Stimulated activated CD8-positive, alpha-beta memory T cell treated with anti-CD3 and anti-CD28 coated beads, Interleukin-15, amount 100 ng/mL, for 48 hours (primary cell): ENCODE measurements around the gene MSH2.

Experiments used
- DNase-seq, 2 donors: peaks; one replicate each; pipeline ENCODE4 v3.0.0-alpha.2; 2020; ENCODE audit warnings: low read depth in 2 of 2

Gene MSH2

DNA sequence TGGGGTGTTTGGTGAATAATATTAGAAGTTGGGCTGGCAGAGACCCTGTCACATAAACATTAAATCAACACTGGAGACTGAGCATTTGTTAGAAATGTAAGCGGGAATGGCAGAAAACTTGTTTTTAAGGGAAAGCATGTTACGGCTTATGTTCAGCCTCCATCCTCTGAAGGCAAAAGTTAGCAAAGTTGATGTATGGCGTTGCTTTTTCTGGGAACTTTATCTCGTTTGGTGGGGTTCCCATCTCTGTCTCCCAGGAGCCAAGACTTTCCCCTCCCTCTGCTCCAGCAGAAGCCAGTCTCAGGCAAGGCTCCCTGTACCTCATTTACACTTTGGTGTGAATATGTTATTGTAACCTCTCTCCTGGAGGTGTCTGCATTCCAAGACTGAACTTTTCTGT lies 105.1 kb downstream of the MSH2 start:
- DNase-seq, result no peak

DNA sequence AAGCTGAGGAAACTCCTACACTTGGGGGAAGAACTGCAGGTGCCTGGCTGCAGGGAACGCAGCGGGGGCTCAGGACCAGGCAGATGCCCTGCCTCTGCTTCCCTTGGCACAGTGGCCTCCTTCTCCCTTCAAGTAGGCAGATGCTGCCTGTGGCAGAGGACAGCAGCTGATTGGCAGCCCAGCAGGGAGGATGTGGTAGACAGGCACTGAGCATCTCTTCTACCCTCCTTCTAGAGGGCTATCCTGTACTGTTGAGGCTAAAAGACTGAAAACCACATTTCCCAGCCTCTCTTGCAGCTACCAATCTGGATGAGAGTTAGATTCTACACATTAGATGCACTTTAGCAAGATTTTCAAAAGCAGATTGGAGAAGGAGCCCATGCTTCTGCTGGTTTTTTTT lies 105.7 kb downstream of the MSH2 start:
- no peak for DNase-seq

DNA sequence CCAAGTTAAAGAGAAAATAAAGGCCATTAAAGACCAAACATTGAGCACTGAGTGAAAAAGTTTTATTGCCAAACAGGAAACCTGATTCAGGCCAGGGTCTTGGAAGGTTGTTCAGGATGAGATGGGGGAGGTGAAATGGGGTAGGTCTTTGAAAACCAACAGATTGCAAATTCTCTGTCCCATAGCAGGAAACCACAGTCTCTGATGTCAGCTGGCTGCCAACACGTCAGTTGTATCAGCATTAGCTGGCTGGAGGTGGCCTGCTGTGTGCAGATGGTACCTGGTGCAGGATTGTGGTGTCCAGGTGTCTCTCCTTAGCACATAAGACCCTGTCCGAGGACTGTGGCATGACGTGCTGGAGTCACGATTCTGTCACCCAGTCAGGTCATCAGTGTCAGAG lies 106.3 kb downstream of the MSH2 start:
- DNase-seq, result no peak

DNA sequence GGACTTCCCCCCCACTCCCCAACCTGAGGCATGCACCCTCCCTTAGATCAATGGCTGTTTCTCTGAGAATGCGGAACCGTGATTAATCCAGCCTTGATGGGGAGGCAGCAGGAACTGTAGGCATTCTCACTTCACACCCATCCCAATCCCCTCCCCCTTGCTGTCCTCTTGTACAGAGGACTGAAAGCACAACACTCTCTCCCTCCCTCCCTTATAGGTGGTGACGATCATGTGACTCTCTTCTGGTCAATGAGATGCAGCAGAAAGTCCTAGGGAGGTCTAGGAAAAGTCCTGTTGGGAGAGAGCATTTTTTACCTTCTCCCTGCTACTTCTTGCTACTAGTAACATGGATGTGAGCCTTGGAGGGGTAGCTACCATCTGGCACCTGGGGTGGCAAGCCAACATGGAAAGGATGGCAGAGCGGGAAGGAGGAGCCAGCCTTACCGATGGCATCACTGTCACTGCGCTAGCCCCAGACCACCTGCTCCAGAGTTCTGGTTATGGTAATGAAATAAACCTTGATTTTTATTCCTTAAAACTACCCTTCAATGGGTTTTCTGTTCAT lies 106.9 kb downstream of the MSH2 start:
- DNase-seq, result no peak

DNA sequence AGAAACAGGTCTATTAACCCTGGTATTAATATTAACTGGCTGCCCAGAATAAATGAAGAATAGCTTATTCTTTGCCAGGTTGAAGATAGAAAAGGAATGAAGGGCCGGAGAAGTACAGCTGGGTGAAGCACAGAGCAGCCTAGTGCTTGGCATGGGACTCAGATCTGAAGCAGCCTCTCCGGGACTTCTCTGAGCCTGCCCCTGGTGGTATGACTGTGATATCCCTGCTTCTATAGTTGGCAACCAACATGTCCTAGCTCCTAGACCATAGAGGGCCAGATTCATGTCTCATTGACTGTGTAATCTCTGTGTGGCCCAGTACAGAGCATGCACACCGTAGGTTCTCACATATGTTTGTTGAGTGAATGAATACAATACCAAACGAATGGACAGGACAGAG lies 107.8 kb downstream of the MSH2 start:
- DNase-seq, result no peak

DNA sequence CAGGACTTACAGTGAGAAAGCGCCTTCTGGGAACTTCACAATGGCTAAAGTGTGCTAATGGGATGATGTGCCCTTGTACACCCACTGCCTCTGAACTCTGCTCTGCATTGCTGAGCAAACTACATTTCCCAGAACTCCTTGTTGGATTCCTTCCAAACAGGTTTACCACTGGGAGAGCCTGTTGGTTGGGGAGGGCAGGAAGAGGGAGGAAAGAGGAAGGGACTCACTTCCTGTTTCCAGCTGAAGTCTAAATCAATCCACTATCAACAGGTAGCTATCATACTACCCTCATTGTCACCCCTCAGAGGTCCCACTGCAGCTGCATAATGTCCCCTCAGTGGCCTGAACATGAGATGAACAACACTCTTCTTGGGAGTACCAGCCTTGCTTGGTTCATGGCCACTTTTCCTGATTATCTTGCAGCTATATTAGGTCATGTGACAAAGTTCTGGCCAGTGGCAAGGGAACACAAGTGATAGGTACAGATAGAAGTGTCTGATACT lies 109.7 kb downstream of the MSH2 start:
- DNase-seq, result no peak

DNA sequence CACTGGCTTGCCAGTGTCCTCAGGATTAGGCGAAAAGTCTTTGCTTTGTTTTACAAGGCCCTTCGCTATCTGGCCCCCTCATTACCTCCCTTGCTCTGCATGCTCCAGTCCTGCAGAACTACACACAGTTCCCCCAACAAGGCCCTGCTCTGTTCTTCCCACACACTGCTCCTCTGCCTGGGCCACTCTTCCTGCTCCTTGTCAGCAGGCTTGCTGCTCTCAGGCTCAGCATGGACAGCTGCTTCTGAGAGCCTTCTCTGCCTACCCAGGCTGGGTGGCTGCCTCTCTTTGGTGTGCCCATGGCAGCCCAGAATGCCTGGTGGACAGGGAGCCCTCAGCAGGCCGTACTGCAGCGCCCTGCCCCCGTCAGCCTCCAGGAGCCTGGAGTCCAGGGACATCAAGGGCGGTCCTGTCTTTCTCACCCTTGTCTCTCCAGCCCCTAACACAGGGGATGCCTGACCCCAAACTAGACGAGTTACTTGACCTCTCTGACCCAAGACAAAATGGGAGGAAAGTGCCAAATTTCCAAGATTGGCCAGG lies 111.1 kb downstream of the MSH2 start:
- DNase-seq, result no peak

DNA sequence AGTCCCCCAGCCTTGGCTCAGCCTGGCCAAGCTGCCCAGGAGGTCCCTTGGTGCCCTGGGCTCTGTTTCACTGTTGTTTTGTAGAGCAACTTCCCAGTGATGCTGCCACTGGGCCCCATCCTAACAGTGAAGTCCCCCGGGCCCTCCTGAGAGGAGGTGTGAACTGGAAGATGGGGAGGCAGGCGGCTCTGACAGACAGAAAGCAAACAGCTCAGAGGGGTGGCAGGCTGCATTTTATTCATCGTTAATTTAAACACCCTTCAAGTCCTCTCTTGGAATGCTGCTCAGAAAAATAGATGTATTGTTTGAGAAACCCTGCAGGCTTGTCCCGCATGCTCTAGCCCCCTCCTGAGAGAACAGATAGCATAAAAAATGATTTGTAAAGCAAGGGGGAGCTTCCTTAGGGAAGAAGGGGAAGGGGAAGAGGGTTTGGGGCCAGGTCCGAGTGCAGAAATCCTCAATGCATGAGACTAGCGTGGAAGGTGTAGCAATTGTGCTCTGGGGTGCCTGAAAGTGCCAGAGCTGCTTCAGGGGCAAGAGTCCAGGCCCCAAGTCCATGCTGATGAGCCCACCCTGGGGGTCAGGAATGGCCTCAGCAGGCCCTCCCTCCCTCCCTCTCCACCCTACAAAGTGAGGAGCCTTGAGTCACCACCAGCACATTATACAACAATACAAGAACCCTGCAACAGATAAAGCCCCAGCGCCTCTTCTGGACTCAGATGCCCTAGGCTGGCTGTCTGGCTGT lies 113.6 kb downstream of the MSH2 start:
- no peak for DNase-seq

DNA sequence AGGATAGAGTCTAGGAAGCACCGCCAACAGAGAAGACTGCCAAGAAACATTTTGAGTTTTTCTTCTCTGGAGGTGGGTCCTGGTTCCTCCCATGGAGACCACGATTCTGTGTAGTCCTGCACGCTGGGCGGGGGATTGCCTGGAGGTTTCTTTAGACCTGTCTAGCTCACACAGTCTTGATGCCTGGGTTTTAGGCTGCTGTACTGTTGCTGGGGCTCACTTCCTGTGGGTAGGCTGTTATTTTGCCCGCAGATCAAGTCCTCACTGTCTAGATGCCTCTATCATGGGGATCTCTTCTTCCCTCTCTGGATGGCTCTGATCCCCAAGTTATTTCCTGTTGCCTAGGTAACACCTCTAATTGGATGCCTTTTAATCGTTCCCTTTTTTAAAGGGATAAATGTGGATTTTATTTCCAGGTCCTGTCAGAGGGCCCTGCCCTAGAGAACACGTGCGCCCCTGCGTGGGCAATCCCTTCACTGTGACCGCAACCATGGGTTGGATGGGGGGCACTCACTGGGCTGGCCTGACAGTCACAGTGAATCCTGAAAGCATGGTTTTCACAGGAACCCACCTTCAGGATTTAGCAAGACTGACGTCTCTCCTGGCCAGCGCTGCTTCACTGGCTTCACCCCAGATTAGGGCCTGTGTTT lies 115.7 kb downstream of the MSH2 start:
- DNase-seq, result no peak

DNA sequence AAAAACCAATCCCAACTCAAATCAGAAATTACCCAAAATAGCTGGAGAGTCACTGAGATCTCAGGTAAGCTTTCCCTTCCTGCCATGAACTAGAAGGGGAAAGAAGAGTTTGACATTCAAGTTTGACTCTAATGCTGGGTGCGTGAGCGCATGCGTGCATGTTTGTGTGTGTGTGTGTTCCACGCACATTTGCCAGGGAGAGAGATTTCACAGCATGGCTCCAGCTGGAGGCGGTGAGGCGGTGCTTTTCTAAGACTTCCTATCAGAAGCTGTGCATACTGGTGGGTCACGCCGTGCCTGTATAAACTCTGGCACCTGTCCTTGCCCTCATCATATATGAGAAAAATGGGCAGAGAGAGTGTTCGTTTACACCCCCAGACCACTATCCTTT lies 116.2 kb downstream of the MSH2 start:
- DNase-seq, result no peak

DNA sequence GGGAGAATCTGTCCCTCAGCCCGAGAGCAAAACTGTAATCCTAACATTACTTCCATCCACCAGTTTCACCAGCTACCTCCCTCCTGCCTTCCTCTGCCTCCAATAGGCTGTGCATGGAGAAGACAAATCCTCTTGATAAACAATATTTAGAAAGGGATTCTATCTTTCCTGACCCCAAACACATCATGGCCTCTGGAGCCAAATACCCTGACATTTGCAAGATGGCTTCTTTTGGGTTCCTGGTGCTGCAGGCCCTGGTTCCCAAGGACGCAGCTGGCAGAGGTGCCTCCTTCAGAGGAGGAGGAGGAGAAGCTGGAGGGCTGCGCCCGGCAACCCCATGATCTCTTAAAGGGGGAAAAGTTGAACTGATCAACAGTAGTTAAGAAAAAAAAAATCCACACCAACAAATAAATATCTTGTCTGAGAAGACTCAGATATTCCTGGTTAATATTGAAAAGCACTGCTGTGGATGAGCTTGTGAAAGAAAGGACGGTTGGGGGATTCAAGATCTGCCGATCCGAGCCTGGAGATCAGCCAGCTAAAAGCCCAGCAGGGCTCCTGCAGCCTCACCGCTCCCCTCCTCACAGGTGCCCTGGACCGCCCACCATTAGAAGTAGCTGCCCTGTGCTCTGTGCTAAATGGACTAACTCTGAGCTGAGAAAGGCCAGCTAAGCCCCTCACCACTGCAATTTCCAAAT lies 116.8 kb downstream of the MSH2 start:
- no peak for DNase-seq

DNA sequence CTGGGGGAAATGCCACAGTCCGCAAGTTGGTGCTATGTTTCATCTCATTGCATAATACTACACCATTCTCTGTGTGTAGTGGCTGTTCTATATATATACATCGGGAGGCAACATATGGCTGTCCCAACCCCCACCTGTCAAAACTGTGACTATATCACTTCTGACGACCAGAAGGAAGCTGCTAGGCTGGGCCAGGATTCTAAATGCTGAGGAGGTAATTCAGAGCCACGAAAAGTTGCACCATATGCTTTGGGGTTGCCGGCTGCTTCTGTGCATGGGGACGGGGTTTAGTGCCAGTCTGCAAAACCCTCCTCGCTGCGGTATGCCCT lies 117.3 kb downstream of the MSH2 start:
- no peak for DNase-seq

DNA sequence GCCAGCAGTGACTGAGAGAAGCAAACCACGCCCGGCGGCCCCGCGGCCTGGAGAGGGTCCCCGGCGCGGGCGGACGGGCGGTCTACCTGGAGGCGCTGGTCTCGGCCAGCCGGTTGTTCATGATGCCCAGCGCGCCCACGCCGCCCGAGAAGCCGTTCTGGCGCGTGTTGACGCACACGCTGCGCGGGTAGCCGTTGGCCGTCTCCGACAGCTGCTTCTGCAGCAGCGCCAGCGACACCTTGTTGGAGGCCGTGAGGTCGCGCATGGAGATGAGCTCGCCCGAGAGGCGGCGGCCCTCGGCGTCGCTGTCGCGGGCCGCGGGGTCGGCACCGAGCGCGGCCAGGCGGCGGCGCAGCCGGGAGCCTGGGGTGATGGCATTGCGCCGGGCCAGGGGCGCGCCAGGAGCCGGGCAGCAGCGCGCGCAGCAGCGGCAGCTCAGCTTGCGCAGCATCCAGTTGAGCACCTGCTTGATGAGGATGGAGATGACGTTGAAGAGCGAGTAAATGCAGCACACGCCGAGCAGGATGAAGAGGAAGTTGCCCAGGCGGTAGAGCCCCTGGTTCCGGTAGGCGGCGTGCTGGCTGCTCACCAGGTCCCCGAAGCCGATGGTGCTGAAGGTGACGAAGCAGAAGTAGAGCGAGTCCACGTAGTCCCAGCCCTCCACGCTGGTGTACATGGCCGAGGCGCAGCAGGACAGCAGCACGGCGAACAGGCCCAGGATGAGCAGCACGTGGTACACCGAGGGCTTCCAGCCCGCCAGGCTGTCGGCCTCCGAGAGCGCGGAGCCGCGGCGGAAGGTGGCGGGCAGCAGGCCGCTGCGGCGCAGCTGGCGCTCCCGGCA lies 118.1 kb downstream of the MSH2 start:
- peak; percentile 55 to 66 for DNase-seq

DNA sequence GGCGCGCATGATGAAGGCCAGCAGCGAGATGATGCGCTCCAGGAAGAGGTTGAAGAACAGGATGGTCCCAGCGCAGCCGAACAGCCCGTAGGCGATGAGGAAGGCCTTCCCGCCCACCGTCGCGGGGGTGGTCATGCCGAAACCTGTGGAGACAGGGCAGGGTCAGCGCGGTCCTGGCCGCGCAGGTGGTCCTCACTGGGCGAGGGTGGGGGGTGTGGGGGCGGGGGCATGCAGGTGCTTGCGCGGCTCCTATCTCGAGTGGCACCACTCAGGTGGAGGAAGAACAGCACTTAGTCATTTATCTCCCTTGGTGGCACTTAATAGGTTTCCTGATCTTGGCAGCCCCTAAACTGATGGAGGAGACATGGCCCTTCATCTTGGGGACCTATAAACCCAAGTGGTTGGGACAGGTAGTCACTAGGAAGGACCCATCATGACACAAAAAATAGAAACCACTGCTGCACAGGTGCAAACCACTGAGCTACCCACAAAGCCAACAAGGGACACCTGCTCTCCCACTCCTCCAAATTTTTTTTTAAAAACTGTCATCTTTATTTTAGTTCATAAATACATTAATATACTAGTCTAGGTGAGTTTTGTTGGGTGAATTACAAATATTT lies 118.8 kb downstream of the MSH2 start:
- DNase-seq, result no peak

DNA sequence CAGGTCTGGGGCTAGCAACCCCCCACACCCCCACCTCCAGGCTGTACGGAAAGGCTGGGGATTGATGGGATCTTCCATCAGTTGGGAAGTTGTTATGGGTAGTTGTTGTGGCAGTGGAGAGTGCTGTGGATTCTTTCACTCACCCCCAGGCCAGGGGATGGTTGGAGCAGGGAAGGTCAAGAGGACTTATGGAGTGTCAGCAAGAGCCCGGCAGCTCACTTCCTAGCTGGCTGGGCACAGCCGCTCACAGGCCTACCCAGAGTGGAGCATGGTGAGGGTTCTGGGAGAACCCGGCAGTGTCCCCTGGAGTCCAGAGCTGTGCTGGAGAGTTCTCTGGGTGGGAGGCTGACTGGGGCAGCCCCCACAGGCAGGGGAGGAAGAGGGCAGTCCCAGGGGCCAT lies 122.2 kb downstream of the MSH2 start:
- DNase-seq, result no peak

DNA sequence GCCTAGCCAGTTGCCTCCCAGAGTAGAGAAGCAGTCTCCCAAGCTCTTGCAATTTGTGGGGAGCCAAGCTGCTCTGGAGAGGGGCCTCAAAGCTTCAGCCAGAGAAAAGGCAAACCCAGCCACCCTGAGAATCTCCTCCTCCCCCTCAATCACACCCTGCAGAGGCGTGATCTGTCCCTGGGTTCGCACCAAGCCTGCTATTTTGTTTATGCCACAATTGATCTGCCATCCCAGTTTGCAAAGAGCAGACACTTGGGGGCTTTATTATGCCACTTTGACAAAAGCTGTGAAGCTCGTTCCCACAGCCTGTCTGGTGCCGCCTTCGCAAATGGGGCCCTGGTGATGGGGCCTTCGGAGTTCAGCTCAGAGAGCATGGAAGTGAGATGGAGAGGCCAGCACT lies 125.5 kb downstream of the MSH2 start:
- no peak for DNase-seq

DNA sequence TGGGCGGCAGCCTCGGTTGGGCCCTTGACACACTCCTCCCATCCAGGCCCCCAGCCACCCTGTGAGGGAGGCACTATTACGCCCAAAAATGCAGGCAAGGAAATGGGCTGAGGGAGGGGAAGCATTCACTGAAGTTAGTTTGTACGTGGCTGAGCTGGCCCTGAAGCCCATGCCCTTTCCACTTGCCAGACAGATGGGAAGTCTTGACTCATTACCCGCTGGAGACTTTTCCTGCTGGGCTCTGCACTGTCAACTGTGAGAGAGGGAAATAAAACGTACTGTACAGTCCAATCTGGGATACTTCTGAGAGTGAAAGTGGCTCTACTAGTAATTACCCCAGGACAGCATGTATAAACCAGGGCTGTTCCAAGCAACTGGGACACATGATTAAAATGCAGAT lies 125.9 kb downstream of the MSH2 start:
- DNase-seq, result no peak

DNA sequence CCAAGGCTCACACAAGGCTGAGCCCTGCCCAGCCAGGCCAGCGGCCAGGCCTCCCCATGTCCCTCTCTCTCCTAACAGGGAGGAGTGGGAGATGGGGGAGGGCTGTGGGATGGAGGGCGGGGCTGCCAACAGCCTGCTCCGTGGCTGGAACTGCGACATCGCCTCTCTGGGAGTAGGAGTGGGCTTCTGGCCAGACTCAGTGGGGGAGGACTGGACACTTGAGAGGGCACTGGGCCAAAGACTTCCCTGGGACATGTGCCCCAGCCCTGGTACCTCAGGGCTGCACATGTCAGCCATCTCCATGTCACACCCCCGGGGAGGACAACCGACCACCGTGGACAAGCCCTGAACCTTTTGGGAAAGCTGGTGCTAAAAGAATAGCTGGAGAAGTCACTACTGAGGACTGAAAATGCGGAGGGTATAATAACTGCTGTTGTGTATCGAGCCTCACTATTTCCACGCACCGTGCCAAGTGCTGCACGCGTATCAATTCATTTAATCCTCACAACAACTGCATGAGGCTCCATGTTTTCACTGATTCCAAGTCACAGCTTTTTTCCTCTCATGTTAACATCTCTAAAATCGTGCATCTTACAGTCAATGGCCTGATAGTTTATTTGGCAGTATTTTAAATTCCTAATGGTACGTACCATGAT lies 127.3 kb downstream of the MSH2 start:
- DNase-seq, result no peak

DNA sequence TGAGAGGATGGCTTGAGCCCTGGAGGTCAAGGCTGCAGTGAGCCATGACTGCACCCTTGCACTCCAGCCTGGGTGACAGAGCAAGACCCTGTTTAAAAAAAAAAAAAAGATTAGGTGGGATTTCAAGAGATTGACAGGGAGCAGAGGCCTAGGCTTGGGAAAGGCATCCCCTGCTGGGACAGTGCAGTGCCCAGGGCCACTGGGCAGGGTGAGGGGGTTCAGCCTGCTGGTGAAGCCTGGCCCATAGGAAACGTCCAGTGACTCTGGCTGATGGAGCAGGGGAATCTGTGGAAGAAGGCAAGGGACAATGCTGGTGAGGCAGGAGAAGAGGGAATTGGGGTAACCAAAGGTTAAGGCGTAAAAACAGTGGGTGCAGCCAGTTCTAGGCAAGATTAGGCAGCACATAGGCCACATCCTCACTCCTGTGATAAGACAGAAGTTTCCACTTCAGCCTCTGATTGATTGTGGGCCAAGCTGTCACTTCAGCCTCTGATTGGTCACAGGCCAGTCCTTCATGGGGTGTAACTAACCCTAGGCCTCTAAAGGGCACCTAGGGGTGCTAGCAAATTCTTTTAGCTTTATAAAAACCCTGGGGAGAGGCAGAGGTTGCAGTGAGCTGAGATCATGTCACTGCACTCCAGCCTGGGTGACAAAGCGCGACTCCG lies 128.6 kb downstream of the MSH2 start:
- DNase-seq, result no peak
